WTC11 (cell line): ENCODE results near the gene ZNF491.

Experiments used
- CREB1 ChIP-seq: sonication (generic); formaldehyde crosslinking; IDR thresholded peaks from 2 replicates; pipeline ENCODE4 v1.8.0; 2023; ENCODE audit warnings: mild to moderate bottlenecking, missing genetic modification reagents
- CTCF ChIP-seq: fragments of 200-600 bp; IDR thresholded peaks from 2 replicates; pipeline ENCODE4 v1.8.0; 2022; ENCODE audit warnings: antibody characterized with exemption
- GABPB1 ChIP-seq: sonication (generic); formaldehyde crosslinking; IDR thresholded peaks from 2 replicates; pipeline ENCODE4 v1.8.1; 2023; ENCODE audit warnings: mild to moderate bottlenecking, missing genetic modification reagents
- NFYB ChIP-seq: sonication (generic); formaldehyde crosslinking; conservative IDR thresholded peaks from 2 replicates; pipeline ENCODE4 v1.8.0; 2022; ENCODE audit warnings: low read depth, missing genetic modification reagents
- NR2C2 ChIP-seq: sonication (generic); formaldehyde crosslinking; IDR thresholded peaks from 2 replicates; pipeline ENCODE4 v1.8.0; 2022; ENCODE audit warnings: mild to moderate bottlenecking, missing genetic modification reagents
- PRDM15 ChIP-seq: sonication (generic); formaldehyde crosslinking; IDR thresholded peaks from 2 replicates; pipeline ENCODE4 v1.8.0; 2022; ENCODE audit warnings: missing genetic modification reagents
- TCF7 ChIP-seq: sonication (generic); formaldehyde crosslinking; IDR thresholded peaks from 2 replicates; pipeline ENCODE4 v1.8.0; 2022; ENCODE audit warnings: mild to moderate bottlenecking, low read depth, missing genetic modification reagents, moderate library complexity
- TP53 ChIP-seq: sonication (generic); formaldehyde crosslinking; IDR thresholded peaks from 2 replicates; pipeline ENCODE4 v1.8.1; 2023; ENCODE audit warnings: mild to moderate bottlenecking, missing genetic modification reagents
- ZBTB21 ChIP-seq: sonication (generic); formaldehyde crosslinking; IDR thresholded peaks from 2 replicates; pipeline ENCODE4 v1.8.1; 2023; ENCODE audit warnings: mild to moderate bottlenecking, missing genetic modification reagents, borderline replicate concordance
- ZNF423 ChIP-seq: fragments of 250-450 bp; sonication (Bioruptor Pico); IDR thresholded peaks from 2 replicates; pipeline ENCODE4 v2.1.2; 2022; ENCODE audit warnings: mild to moderate bottlenecking, moderate library complexity

GRCh38 chr19:11759805-11760204 is 38.5 kb upstream of the ZNF491 start:
- TF ChIP-seq ZNF423 (CRISPR knock-in tag) (no peak), CTCF (no peak), ZBTB21 (no peak), NFYB (no peak), PRDM15 (CRISPR knock-in tag) (no peak), TCF7 (no peak), TP53 (CRISPR knock-in tag) (no peak), GABPB1 (CRISPR knock-in tag) (no peak), CREB1 (CRISPR knock-in tag) (no peak), NR2C2 (CRISPR knock-in tag) (no peak)
